Measurements from ENCODE around the gene SENP1.

SENP1 gene

DNA sequence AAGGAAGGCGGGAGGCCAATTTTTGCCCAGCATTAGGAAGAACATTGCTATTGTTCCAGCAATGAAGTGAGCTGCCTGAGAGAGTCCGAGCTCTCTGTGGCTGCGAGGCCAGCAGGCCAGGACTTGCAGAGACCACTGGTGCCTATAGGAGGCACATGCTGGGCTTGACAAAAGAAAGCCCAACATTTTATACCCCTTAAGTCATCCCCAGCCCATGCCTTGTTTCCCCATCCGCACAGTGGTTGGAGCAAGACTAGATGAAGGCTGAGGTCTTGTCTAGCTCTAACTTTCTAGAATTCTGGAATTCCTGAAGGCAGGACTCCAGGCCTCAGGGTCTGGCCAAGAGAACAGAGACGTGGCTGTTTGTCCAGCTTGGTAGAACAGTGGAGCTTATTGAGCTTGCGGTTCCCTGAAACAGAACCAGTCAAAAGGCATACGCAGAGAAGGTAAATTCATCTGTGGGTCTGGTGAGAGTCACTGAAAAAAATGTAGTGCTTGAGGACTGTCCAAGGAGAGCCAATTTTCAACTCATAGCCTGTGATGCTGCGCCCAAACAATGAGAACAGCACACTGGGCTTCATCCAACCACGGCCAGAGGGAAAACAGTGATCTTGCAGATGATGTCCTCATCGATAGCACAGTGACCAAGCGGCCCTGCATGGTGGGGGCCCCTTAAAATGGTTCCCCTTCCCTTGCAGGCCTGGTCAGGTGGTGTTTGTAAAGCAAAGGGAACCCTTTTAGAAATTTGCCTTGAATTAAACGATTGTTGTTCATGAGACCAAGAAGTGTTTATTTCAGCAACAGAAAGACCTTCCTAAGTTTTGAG, 74.5 kb downstream of the SENP1 start:
- H3K9me3 ChIP-seq, result no peaks in the 10 kb centered on the region
- no peak for TF ChIP-seq Cebpa-rat (IDR thresholded peaks at IDR 0.05)
- no peak overlapping the region for H3K9ac ChIP-seq
- no peak overlapping the region for H3K27ac ChIP-seq
- H3K36me3 ChIP-seq, result no peaks in the 10 kb centered on the region
- H4K20me1 ChIP-seq, result no peaks in the 10 kb centered on the region
- no peaks in the 10 kb centered on the region for H3K27me3 ChIP-seq
- peaks cover 41% of the 10 kb centered on the region for H3K4me1 ChIP-seq
- H3K4me3 ChIP-seq, result no peak overlapping the region
- H3K4me2 ChIP-seq, result no peak overlapping the region

DNA sequence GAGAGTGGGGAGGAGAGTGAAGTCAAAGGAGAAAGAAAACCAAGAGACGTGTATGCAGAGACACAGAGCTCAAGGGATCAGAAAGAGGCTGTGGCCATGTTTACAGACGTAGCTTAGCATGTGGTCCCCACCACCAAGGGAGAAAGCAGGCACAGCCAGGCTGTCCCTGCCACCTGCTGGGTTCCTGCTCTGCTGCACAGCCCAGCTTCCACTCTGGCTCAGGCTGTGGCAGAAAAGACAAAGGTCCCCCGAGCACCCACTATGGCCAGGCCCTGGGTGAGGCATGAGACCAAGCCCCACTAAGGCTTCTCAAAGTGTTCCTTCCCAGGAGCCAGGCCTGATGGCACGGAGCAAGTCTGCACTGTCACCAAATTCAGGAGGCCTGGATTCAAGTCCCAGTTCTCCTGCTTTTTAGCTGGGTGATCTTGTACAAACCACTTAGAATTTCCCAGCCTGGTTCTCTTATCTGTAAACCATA, 75.7 kb downstream of the SENP1 start:
- no peaks in the 10 kb centered on the region for H3K9me3 ChIP-seq
- peaks cover 44% of the 10 kb centered on the region for H3K4me1 ChIP-seq
- no peak overlapping the region for H3K4me2 ChIP-seq
- H4K20me1 ChIP-seq, result no peaks in the 10 kb centered on the region
- no peaks in the 10 kb centered on the region for H3K36me3 ChIP-seq
- no peak overlapping the region for H3K9ac ChIP-seq
- H3K4me3 ChIP-seq, result no peak overlapping the region
- H3K27me3 ChIP-seq, result no peaks in the 10 kb centered on the region
- no peak for TF ChIP-seq Cebpa-rat (IDR thresholded peaks at IDR 0.05)
- no peak overlapping the region for H3K27ac ChIP-seq

DNA sequence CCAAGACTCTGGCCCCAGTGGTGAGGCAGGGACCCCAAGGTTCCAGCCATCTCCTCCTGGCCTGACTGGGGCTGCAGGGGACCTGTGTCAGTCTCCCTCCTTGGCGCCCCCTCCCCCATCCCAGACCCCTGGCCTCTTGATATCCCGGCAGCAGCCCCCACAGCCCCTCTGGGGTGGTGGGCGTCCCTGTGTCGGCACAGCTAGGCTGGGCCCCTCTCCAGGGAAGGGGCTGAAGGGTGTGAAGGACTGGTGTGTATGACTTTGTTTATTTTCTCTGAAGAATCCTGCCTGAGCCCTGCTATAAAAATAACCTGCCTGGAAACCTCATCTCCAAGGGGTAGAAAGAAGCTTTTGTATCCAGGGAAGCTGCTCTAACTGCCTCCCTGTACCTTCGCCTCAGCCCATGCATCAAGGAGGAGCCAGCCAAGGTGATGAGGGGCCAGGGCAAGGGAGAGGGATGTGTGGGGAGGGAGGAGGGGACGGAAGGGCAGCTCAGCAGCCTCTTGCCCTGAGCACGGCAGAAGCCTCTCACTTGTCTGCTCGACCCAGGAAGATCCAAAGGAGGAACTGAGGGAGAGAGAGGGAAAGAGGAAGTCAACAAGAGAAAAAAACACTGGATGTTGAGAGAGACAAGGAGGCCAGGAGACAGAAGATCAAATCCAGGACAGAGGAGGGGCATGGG, 76.2 kb downstream of the SENP1 start:
- no peak for TF ChIP-seq Cebpa-rat (IDR thresholded peaks at IDR 0.05)
- no peak overlapping the region for H3K9ac ChIP-seq
- H3K36me3 ChIP-seq, result no peaks in the 10 kb centered on the region
- no peaks in the 10 kb centered on the region for H4K20me1 ChIP-seq
- peaks cover 44% of the 10 kb centered on the region for H3K4me1 ChIP-seq
- no peak overlapping the region for H3K27ac ChIP-seq
- H3K4me3 ChIP-seq, result no peak overlapping the region
- peak overlapping the region; percentile 85; the same call in 1 of the 2 replicates for H3K4me2 ChIP-seq
- H3K9me3 ChIP-seq, result no peaks in the 10 kb centered on the region
- no peaks in the 10 kb centered on the region for H3K27me3 ChIP-seq

DNA sequence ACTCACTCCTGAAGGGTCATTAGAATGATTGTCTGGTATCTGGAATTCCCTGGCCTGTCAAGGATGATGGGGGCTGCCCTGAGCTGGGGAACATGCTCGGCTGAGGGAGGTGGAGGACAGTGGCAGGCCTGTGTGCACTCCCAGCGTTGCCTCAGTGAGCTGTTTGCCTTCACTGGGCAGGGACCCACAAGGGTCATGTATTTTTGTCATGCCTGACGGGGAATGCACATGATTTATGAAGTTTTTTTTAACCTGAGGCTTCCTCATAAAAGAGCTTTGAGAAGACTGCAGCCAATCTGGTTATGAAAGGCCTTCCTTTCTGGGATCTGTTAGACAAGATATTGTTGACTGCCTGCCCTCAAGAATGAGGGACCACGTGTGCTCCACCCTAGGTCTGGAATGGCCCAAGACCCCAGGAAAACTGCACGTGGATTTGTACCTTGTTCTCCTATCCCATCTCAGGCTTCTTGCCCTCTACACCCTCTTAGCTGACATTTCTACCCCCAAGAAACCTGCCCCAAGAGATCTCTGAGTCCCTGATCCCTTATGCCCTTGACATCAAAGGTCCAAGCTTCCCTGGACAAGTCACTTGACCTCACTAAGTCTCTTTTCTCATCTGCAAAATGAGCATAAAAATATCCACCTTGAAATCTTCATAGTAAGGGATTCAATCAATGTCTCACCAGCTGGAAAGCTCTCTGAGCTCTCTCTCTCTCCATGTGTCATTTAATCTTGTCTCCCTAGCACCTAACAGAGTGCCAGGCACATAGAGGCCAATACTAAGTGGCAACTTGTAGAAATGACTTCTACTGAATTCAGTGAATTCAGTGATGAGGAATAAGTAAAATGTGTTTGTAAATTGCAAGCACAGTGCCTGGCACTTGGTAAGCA, 77.1 kb downstream of the SENP1 start:
- Histone ChIP-seq H3K9ac (0 out of 2 replicates have a peak overlapping the region, but pooled peaks have one; percentile 7), H3K4me1 (peaks cover 44% of the 10 kb centered on the region), H3K36me3 (no peaks in the 10 kb centered on the region), H3K4me3 (no peak overlapping the region), H4K20me1 (no peaks in the 10 kb centered on the region), H3K9me3 (no peaks in the 10 kb centered on the region), H3K27me3 (no peaks in the 10 kb centered on the region), H3K4me2 (peak overlapping the region; percentile 85), H3K27ac (peak overlapping the region; percentile 15; the same call in 1 of the 2 replicates)
- TF ChIP-seq Cebpa-rat (IDR thresholded peaks at IDR 0.05), result no peak

GRCh38 chr12:48027183-48028002, 78.5 kb downstream of the SENP1 start:
- no peak overlapping the region for H3K4me3 ChIP-seq
- no peaks in the 10 kb centered on the region for H4K20me1 ChIP-seq
- peak overlapping the region; percentile 85 for H3K4me2 ChIP-seq
- H3K27me3 ChIP-seq, result no peaks in the 10 kb centered on the region
- peaks cover 44% of the 10 kb centered on the region for H3K4me1 ChIP-seq
- no peak for TF ChIP-seq Cebpa-rat (IDR thresholded peaks at IDR 0.05)
- no peaks in the 10 kb centered on the region for H3K36me3 ChIP-seq
- no peaks in the 10 kb centered on the region for H3K9me3 ChIP-seq
- peak overlapping the region; percentile 47 for H3K9ac ChIP-seq
- peak overlapping the region; percentile 69; the same call in 1 of the 2 replicates for H3K27ac ChIP-seq

DNA sequence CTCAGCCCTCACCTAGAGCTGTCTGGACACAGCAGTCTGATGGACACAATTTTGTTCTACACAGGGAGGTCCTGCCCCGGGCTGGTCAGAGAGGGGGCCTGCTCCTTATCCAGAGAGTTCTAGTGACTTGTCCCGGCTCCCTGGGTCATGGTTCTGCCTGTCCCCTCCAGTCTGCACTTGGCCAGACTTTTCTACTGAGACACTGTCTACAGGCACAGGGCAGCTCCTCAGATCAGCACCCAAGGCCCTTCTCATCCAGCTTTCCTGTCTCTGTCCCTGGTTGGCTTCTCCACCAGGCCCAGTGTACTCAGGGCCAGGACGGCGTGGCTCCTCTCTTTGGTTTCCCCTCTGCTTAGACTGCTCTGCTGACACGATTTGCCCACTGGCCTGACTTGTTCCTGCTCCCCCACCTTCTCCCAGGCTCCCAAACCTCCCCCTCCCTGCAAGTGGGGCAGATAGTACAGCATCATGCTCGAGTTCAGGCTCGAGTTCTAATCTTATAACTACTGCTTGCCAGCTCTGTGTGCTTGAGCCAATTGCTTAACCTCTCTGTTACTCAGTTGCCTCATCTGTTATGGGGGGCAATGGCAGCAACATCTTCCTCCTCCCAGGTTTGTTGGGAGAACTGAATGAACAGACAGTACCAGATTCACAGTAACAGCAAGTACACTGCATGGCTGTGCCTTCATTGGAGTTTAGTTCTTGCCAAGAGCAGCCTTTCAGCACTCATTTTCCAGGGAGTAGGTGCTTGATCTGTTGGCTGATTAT, 79.6 kb downstream of the SENP1 start:
- H3K27me3 ChIP-seq, result no peaks in the 10 kb centered on the region
- H3K9ac ChIP-seq, result no peak overlapping the region
- peak overlapping the region; percentile 85 for H3K4me2 ChIP-seq
- H4K20me1 ChIP-seq, result no peaks in the 10 kb centered on the region
- H3K4me1 ChIP-seq, result peaks cover 44% of the 10 kb centered on the region
- H3K36me3 ChIP-seq, result no peaks in the 10 kb centered on the region
- no peak for TF ChIP-seq Cebpa-rat (IDR thresholded peaks at IDR 0.05)
- no peak overlapping the region for H3K4me3 ChIP-seq
- no peak overlapping the region for H3K27ac ChIP-seq
- no peaks in the 10 kb centered on the region for H3K9me3 ChIP-seq

DNA sequence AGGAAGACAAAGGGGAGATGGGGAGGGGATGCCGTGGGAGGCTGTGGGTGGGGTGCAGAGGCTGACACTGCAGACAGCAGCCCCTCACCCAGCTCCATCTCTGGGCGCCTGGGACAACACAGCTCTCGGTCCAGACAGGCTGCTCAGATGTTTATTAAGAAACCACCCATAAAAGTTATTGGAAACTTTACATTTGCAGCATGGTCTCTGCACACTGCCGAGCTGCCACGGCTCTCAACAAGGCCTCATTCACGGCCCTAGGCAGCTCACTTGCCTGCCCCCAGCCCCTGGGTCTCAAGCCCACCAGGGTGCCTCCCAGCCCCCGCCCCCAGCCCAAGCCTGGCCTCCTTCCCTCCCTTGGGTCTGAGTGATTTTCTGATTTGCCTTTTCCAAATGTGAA, 80.6 kb downstream of the SENP1 start:
- Histone ChIP-seq H3K27me3 (no peaks in the 10 kb centered on the region), H3K27ac (no peak overlapping the region), H3K4me1 (peaks cover 42% of the 10 kb centered on the region), H3K4me3 (no peak overlapping the region), H3K9me3 (no peaks in the 10 kb centered on the region), H3K9ac (no peak overlapping the region), H4K20me1 (no peaks in the 10 kb centered on the region), H3K4me2 (no peak overlapping the region), H3K36me3 (no peaks in the 10 kb centered on the region)
- no peak for TF ChIP-seq Cebpa-rat (IDR thresholded peaks at IDR 0.05)

DNA sequence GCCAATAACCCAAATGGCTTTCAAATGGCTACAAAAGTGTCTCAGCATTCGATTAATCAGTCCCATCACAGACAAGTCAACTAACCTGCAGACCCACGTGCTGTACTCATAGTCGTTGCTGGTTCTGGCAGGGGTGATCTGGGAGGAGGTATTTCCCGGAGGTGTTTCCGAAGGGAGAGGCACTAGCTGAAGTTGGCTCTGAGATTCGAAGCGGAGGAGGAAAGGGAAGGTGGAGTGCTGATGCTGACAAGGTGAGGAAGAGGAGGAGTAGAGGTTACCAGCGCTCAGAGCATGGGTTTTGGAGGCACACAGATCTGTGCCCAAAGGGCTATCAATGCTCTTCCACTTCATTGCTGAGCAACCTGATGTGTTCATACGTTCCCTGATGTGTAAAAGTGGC, 81.1 kb downstream of the SENP1 start:
- Histone ChIP-seq H3K9me3 (no peaks in the 10 kb centered on the region), H3K27ac (no peak overlapping the region), H3K27me3 (no peaks in the 10 kb centered on the region), H3K4me2 (no peak overlapping the region), H3K4me3 (no peak overlapping the region), H3K4me1 (peaks cover 36% of the 10 kb centered on the region), H3K36me3 (no peaks in the 10 kb centered on the region), H3K9ac (no peak overlapping the region), H4K20me1 (no peaks in the 10 kb centered on the region)
- TF ChIP-seq Cebpa-rat (IDR thresholded peaks at IDR 0.05), result no peak

All from BLaER1 (cell line).